ENCODE results near the gene EEIG1.

DNA sequence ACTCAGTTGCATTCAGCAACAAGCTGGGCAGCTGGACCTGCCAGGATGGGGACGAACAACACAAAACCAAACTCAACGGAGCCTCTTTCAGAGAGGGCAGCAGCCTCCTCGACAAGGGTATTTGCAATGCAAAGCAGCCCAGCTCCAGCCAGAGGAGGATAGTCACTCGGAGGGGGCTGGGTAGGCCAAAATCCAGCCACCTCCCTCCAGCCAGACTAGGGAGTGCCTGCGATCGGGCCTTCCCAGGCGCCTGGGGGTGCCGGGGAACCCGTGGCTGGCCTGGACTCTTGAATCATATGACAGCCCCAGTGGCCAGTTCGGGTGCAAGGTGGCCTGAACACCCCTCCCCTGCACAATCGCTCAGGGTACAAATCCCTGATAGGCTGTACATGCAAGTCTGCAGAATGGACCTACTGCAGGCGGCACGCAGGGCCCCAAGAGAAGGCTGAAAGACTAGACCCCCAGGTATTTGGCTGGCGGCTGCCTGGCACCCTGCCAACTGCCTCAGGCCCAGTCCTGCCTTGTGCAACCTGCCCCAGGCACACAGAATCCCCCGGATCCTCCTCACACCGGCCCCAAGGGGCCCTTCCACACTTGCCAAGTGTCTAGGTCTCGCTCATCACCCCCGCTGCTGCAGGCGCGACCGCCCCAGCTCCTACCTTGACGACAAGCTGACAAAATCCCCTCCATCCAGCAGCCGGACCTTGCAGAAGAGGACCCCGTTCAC, 1.3 kb downstream of the EEIG1 start:
- TF ChIP-seq POLR2A (IDR thresholded peaks at IDR 0.05; ENCODE audit: low read length) = no peak
- no peak for TF ChIP-seq GATA1 (IDR thresholded peaks at IDR 0.05; ENCODE audit: low read depth, low read length)

Data from erythroblast (primary cell).